Fibroblast of mammary gland (primary cell): Measurements from ENCODE around the gene OR9Q2.
"Not testable (repeated sequence)": the region's sequence is repeated elsewhere in the genome, so short reads cannot be mapped to it uniquely, and the experiment has no call there.

Experiments used
- DNase-seq: peaks from one replicate; pipeline ENCODE4 v3.0.0-alpha.2; 2010; ENCODE audit warnings: low read depth
- H3K4me3 ChIP-seq: 2 replicates; pipeline ENCODE4 v1.5.1; 2011; ENCODE audit warnings: low read depth, mild to moderate bottlenecking, low read length, moderate library complexity; ENCODE audit not compliant: control insufficient read depth
- CTCF ChIP-seq: conservative IDR thresholded peaks from 2 replicates; pipeline ENCODE4 v1.5.1; 2011; ENCODE audit warnings: low read depth, low read length, inconsistent platforms; ENCODE audit not compliant: control insufficient read depth, insufficient read depth

The OR9Q2 gene

GRCh38 chr11:58204042-58204441 is 15.2 kb downstream of the OR9Q2 start, which contains the start of gene OR1S2:
Gene OR1S2, minus strand, starts transcription at chr11:58204142. Its CDS starts 0 bp downstream, at chr11:58204142.
- no peak for TF ChIP-seq CTCF
- no peak within 1 kb of the TSS for H3K4me3 ChIP-seq
- DNase-seq, result no peak

GRCh38 chr11:58212420-58212819 is 23.6 kb downstream of the OR9Q2 start, which contains the start of gene OR1S1:
Gene OR1S1, plus strand, starts transcription at chr11:58212720.
- H3K4me3 ChIP-seq, DNase-seq: not testable (repeated sequence)

- TF ChIP-seq CTCF, result no peak
- no peak for DNase-seq
Measured at GRCh38 chr11:58216476-58216875, 27.6 kb downstream of the OR9Q2 start.

GRCh38 chr11:58222721-58223120 is 33.9 kb downstream of the OR9Q2 start:
- TF ChIP-seq CTCF, result no peak
- DNase-seq, result peak; percentile 40
- H3K4me3 ChIP-seq, result no peak overlapping the region

More at GRCh38 chr11:58216476-58216875, 27.6 kb downstream of the OR9Q2 start:
- no peak overlapping the region for H3K4me3 ChIP-seq

GRCh38 chr11:58227956-58228615 is 39.2 kb downstream of the OR9Q2 start:
- TF ChIP-seq CTCF, result no peak
- no peak for DNase-seq
- no peak overlapping the region for H3K4me3 ChIP-seq
